Measurements from ENCODE around the gene MYO1E.

MYO1E gene

DNA sequence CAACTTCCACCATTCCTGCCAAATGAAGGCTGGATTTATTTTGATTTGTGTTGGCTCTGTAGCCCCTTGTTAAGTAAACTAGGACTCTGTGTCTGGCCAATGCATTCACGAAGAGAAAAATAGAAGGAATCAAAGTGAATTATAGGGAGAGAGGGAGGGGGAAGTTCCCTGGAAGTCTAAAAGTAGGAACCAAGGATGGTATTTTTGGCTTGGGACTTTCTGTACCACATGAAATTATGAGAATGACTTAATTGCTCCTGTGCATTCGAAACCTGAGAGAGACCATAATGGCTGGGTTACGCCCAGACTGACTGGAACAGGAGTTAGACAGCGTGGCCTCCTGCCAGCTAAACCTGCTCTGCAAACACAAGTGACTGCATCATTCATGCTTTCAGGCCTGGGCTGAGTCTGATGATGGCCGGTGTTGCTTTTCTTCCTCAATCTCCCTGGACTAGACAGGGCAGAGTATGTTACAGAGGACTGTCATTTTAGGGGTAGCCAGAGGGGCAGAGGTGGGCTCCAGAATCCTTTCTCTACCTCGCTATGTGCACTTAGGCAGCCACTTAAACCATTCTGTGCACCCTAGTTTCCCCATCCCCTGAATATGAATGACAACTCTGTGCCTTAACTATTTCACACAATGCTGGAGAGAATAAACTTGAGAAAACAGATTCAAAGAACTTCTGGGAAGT lies 58.9 kb downstream of the MYO1E start:
- DNase-seq, result no peak

DNA sequence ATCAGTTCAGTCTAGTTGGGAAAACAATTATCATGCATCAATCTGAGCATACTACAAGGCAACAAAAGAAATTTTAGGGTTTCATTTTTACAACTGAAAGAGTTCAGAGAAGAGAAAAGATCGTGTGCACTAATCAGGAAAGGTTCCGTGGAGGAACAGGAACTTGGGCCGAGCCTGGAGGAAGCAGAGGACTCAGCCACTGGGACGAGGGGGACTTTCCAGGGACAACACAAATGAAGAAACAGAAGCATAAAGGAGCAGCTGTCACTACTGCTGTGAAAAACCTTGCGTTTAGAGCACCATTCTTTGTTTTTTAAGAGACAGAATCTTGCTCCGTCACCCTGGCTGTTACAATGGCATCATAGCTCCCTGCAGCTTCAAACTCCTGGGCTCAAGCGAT lies 60.5 kb downstream of the MYO1E start:
- DNase-seq, result no peak

DNA sequence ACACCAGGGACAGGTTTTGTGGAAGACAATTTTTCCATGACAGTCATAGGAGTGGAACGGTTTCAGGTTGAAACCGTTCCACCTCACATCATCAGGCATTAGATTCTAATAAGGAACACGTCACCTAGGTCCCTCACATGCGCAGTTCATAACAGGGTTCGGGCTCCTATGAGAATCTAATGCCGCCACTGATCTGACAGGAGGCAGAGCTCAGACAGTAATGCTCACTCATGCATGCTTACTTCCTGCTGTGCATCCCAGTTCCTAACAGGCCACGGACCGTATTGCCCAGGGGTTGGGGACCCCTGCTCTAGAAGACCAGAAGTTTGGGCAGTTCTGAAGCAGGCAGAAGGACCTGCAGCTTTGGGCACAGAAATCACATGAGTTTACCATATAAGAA lies 61.5 kb downstream of the MYO1E start:
- DNase-seq, result no peak

DNA sequence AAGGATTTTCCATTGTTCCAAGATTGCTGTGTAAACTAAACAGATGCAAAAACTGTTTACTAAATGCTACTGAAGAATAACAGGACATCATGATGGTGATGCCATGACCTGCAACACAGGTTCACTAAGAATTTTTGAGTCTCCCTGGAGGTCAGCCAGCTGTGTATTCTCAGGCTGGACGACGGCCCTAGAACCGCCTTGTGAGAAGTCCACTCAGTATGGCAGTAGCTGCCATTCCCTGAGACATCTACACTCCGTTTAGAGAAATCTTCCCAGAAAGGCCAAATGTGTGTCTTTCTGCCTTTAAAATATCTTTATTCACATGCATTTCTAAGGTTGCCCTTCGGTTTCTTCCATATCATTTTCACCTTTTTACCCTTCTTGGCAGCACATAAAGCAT lies 63.3 kb downstream of the MYO1E start:
- DNase-seq, result no peak

DNA sequence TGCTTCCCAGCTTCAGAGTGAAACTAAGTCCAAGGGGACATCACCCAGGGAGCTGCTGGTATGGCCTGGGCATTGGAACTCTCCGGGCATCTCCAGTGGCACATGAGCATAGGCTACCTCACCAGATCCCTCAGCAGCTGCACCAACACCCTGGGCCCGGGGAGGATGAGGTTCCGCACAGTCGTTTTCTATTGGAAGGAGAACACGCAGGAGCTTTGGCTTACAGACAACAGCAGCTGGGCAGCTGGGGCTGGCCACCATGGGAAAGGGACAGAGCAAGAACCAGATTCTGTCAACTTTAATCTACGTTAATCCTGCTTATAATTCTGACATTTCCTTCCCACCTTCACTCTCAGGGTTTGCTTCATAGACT lies 65.5 kb downstream of the MYO1E start:
- no peak for DNase-seq

DNA sequence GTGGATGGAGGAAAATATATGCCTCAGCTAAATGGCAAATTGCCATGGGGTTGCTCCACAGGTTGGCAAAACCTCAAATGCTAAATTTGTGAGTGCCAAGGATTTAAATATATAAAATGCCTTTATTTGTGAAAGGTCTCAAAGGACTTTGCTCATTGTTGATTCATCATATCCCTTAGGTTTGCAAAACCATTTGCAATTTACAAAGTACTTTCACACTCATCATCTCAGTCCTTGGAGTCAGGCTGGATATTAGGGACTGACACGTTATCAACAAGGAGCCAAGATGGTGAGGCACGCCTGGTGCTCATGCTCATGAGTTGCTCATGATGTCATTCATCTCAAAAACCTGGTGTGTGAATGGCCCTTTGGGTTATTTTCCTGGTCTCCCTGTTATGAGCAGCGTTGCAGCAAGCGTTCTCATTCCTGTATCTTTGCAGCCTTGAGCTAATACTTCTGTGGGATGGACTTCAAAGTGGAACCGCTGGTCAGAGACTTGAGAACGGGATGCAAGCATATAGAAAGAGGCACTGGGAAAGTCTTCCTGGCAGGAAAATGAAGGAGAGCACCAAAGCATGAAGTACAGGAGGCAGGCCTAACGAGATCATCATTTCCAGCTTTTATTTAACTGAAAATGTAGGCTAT lies 66.0 kb downstream of the MYO1E start:
- no peak for DNase-seq

DNA sequence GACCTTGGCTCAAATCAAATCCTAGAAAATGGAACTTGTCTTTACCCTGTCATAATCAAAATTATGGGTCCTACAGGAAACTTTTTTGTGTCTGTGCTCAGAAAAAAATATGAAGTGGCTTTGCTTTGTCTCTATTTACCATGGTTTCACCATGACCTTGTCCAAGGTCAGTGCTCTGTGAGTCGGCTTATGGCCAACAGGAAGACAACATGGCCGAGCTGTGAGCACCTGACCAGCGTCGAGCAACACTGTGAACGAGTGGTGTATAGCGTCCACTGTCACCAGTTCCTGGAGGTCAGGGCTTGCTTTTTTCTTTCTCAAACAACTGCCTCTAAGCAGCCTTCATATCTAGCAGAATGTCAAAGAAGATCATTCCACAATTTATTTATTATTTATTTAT lies 67.9 kb downstream of the MYO1E start:
- no peak for DNase-seq

DNA sequence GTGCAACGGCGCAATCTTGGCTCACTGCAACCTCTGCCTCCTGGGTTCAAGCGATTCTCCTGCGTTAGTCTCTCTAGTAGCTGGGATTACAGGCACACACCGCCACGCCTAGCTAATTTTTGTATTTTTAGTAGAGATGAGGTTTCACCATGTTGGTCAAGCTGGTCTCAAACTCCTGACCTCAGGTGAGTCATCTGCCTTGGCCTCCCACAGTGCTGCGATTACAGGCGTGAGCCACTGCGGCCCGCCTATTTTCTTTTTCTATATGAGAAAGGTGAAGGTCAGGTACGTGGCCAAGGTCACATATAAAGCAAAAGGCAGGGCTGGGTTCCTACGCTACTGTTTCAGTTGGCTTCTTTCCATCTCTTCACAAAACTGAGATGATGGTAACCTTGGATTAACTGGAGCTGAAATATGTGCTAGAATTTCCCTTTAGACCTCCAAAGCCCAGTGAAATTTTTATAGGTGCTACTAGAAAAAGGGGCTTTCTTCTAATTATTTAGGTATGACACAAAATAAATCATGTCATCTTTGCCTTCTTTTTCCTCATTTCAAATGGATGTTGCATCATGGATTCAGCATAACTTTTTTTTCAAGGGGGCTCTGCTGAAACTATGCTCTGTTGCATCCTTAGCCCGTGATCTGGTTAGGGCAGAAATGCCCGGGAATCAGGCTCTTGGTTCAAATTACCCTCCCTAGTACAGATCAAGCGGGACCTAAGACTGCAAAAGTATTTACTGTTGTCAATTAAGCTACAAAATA lies 68.5 kb downstream of the MYO1E start:
- no peak for DNase-seq

DNA sequence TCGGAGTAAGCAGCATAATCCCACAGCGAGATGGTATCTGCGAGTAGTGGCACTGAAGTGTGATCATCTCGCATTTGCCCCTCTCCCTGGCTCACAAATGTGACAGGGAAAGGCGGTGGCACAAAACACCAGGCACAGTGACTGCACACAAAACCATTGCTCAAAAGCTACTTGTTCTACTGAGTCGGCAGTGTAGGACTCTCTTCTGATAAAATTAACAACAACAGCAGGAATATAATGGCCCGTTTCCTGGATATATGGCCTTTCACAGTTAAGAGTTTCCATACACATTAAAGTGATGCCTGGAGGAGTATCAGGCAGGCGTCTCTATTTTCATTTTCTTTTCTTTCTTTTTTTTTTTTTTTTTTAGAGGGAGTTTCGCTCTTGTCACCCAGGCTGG lies 69.0 kb downstream of the MYO1E start:
- DNase-seq, result no peak

DNA sequence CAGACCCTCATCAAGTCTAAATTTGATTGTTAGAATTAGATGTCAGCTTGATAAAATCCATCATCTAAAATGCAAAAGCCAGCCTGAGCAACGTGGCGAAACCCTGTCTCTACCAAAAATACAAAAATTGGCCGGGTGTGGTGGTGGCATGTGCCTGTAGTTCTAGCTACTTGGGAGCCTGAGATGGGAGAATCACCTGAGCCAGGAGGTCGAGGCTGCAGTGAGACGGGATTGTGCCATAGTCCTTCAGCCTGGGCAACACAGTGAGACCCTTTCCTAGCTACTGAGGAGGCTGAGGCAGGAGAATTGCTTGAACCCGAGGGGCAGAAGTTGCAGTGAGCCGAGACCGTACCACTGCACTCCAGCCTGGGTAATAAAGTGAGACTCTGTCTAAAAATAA lies 69.5 kb downstream of the MYO1E start:
- no peak for DNase-seq

DNA sequence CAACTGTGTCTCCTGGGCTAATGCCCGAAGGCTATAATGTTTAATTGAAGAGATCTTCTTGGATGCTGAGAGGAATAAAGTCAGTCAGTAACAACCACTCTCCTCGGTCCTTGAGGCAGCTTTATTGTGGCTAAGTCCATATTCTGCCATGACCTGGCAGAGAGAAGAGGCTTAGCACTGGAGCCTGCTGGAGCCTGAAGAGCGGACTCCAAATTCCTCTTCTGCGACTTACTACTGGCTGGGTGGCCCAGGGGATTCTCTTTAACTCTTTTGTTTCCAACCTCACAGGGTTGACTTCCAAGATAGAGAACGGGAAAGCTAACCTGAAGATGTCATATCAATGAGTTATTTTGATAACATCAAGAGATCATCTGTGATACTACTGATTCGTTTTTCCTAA lies 71.1 kb downstream of the MYO1E start:
- no peak for DNase-seq

DNA sequence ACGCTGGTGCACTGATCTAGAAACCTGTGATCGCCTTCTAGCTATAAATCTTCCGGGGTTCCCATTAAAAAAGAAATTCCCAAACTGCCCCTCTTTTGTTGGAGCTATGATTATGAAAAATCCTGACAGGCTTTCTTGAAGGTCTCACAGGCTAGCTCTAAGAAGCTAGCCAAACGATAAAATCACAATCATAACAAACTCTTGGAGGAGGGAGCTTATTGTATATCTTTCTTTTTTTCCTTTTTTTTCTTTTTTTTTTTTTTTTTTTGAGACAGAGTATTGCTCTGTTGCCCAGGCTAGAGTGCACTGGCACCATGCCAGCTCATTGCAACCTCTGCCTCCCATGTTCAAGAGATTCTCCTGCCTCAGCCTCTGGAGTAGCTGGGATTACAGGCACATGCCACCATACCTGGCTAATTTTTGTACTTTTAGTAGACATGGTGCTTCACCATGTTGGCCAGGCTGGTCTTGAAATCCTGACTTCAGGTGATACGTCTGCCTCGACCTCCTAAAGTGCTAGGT lies 72.0 kb downstream of the MYO1E start:
- DNase-seq, result no peak

DNA sequence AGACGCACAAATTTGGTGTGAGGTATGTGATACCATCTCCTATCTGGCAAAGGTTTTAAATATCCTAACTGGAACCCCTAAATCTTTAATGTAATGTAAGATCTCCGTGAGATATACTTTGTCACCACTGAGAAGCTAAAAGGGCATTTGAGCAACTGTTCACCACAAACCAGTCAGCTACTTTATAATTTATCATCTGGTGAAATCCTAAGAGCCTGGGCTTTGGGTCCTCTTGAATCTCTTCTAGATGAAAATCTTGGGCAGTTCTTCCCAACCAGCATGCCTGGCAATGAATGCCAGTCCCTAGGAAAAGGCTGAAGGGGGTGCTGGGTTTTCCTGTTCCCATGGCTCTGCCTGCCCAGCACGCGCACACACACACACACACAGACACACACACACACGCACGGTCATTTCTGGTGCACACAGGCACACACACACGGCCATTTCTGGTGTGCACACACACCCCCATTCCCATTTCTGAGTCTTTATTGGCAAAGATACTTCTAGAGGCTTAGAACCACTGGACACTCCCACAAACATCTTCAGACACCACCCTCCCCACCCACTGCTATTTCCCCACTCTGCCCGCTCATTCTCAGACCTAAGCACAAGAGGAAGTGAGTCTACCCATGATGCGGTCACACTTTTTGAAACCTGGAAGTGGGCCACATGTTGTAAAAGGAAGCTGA lies 72.6 kb downstream of the MYO1E start:
- DNase-seq, result no peak

DNA sequence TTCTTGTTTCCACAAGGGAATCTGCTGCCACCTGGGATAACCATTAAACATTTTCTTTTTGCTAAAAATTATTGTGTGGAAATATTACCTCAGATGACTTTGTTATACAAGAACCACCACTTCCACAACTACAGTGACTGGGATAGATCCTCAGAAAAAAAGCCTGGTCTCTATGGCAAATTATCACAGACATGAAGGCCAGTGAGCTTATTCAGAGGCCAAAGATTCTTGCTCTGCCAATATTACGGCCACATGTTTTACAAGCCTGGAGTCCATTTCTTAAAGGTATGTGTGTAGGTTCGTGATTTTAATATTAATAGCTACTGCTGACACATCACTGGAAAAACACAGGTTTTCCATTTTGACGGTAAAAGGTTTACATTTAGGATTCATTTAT lies 73.8 kb downstream of the MYO1E start:
- DNase-seq, result no peak

DNA sequence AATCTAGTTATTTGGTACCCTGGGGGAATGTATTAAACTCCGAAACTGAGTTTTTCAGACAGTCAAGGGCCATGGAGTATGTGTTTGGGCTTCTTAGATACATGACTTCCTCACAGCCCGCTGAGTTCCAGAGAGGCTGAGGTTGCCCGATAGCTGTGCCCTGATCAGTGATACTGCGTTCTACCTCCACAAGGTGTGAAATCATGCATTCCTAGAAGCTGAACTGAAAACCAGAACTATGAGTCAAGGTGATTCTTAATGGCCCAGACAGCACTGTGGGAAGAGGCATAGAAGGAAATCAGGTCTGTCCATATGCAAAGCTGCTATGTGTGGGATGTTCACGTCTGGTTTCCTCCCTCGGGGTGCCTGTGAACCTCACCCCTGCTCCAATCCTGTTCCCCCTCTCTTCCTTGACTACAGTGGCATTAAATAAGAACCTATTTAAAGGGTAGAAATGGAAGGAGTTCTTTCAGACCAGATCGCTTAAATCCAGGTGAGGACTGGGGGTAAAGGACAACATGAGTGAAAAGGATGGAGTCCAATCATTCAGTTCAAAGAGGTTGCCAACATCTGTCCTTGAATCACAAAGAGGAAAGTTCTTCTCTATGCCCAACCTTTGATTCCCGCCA lies 74.3 kb downstream of the MYO1E start:
- DNase-seq, result no peak

DNA sequence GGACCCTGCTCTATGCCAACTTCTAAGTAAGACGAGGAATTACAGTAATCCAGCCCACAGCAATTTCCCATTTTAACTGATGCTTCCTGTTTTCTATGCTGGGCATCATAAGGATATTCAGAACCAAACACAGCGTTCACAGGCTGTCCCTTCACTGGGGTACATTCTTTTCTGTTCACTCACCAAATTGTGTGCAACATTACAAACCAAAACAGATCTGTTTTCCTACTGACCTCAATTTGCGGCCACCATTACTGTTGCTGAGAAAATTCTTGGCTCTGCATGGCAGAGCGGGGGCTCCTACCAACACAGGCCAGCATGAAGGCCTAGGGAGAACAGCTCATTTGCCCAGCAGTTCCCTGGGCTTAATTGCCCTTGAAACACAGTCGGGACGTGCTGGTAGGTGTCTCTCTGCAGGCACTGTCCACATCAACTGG lies 76.5 kb downstream of the MYO1E start:
- DNase-seq, result no peak

DNA sequence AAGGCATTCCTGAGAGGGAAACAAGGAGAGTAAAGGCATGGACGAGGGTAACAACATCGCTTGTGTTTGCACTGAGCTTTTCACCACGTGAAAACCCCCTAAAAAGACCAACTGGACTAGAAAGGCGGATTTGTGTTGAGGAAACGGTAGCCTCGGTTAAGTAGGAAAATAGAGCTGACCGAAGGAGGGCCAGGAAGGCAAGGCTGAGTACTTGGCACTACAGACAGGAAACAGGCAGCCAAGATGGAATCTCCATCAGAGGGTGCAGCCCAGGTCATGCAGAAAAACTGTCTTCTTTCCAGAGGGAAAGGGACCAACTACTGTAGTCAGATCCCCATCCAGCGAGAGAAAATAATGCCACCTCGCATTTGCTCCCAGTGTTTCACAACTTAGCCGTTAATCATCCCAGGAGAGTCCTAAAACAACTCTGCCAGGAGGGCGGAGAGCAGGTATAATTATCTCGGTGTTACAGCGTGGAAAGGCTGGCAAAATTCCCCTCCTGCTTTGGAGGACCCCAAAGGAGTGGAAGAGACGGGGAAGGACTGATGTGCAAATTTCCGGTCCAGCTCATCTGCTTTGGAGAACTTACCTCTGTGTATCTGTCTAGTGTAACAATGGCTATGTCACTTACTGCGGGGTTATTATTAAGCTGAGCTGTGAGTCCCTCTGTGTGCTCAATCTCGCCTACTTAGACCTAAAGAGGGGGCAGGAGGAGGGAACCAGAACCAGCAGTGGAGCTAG lies 77.2 kb downstream of the MYO1E start:
- DNase-seq, result no peak

DNA sequence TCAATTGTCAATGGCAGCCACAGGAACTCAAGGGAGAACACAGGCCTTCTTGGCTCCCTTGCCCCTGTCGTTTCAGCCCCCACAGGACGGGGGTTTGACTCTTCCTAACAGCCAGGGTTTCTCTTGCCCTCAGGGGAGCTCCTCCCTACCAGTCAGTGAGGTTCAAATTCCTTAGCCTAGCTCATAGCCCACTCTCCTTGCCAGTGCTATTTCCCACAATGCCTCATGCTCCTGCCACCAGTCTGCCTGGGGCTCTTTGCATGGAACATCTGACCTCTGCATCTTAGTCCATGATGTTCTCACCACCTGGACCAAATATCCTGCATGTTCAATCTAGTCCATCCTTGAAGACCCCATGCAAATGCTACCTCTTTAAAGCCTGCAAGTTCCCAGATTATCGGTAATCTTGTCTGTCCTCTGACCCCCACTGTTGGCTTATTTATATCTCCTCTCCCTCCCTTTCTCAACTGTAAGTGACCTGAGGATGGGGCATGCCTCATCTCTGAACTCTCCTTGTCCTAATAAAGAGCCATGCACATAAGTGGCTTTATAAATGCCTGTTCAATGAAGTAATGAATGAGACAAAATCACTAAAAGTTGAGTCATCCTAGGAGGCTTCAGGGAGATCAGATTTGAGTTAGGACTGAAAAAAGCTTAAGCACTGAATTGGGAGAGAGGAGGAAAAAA lies 78.0 kb downstream of the MYO1E start:
- DNase-seq, result no peak

DNA sequence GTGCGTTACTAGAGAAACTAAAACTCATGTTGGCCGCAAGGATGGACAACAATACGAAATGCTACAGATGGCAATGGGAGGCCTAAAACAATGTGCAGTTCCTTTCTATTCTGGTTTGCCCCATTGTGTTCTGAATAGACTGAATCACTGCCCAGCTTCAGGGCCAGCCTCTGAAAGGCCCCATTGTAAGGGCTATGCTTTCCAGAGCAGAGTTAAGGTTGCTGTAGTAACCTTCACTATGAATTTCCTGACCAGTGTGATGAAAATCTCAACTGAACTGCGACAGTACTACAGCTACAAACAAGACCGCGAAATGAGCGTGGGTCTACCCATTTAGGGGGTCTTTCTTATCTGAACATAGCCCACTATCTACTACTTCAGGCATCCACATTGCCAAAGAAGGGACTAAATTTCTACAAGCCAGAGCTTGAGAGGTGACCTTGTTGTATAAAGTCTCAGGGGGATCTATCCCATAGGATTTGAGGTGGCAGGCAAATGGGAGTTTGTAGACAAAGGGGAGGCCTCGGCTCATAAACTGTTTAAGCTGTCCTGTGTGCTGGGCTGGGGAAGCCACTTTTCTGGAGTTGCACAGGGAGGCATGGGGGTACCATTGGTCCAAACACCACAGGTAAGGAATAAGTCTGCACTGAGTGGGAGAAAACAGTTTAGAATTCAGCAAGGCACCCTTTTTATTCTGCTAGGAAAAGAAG lies 80.1 kb downstream of the MYO1E start:
- no peak for DNase-seq

DNA sequence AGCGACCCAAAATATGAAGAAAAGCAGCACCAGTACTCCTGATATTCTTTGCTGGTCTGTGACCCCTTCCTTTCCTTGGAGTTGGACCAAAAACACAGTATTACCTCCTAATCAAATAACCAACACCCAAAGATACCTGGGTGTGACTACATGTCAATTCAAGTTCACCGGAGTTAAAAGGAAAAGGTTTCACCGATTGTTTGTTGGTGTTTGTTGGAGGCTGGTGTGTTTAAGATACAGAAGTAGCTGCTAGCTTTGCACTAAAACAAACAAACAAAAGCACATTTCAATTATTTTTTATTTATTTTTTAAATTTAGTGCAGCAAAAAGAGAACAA lies 81.5 kb downstream of the MYO1E start:
- DNase-seq, result no peak

Measured in cortex of kidney (tissue), 1 donor.